GM18505 (cell line): ENCODE results near the gene ACTL7A.

ENCODE experiments used
- ATAC-seq: cut with Tn5 transposase; IDR thresholded peaks from one replicate; pipeline ENCODE4 v1.9.1; 2021; ENCODE audit not compliant: unreplicated experiment
- POLR2A ChIP-seq: IDR thresholded peaks from 4 replicates; pipeline ENCODE4 v1.6.1; 2011; ENCODE audit warnings: borderline replicate concordance; ENCODE audit not compliant: insufficient read depth, insufficient read length; ENCODE audit errors: extremely low read depth

The ACTL7A gene

DNA sequence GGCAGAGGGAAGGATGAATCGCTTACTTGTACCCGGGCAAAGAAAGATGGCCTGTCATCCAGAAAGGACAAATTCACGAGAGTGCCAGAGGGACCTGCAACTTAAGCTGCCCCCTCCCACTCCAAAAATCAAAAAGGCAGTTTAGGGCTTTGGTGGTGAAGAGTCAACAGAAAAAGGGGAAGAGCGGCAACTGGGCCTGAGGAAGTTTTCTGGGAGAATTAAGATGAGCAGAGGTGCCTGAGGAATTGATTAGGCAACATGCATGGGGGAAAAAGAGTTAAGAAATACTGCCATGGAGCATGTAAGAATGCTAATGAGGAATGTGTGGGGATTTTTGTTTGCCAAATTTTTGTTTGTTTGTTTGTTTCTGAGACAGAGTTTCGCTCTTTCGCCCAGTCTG lies 4.5 kb upstream of the ACTL7A start:
- ATAC-seq, result no peak
- no peak for TF ChIP-seq POLR2A

DNA sequence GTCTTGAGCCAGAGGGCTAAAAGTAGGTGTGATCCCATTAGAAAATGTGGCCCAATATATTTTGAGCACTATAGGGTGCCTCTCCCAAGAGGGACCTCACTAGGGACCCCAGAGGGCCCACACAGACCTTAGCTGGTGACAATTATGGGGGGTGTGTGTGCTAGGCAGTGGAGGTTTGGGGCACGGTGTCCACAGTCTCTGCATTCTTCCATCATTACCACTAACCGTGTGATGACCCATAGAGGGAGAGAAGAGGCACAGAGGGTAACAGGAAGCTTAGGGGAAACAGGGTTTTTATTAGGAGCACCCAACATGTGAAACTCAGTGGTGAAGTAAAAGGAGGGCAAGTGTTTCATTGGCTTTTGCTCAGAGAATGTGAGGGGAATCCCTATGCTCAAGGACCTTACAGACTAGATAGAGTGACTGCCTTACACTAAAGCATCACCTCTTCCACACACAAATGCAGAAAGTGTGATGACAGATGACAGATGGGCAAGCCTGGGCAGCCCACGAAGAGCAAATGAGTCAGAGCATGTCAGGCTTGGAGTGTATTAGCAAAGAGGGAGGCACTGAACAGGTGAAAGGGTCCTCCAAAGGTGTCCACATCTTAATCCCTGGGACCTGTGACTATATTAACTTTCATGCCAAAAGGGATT lies 2.5 kb upstream of the ACTL7A start:
- TF ChIP-seq POLR2A, result no peak
- no peak for ATAC-seq

DNA sequence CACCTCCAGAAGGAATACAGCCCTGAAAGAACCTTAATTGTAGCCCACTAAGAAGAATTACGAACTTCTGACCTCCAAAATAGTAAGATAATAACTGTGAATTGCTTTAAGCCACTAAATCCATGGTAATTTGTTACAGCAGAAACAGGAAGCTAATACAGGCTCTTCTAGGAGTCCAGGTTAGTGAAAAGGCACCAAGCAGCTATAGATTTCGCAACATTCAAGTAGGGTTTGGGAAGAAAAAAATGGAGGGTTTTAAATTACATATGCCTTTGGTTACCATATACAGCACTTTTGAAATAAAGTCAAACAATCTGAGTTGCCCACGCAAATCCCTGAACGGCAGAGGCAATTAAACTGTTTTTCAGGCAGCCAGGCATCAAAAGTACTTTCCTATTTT lies 1.7 kb upstream of the ACTL7A start:
- ATAC-seq, result no peak
- no peak for TF ChIP-seq POLR2A

DNA sequence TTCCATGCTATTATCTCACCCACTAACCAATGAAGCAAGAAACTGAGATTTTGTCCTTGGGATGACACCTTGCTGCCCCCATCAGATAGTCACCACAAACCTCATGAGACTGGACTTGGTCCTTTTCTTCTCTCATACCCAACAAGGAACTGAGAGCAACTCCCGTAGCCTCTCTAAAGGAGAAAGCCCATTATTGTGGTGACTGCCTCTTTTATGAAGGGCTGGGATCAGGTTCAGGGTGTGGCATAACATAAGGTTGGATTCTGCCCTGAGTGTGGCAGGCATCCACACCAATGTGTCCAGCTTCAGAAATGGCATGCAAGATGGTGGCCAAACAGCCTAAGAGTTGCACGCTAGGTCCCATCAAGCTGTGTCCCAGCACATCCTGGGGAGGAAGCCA lies 1.3 kb upstream of the ACTL7A start:
- ATAC-seq, result no peak
- no peak for TF ChIP-seq POLR2A

DNA sequence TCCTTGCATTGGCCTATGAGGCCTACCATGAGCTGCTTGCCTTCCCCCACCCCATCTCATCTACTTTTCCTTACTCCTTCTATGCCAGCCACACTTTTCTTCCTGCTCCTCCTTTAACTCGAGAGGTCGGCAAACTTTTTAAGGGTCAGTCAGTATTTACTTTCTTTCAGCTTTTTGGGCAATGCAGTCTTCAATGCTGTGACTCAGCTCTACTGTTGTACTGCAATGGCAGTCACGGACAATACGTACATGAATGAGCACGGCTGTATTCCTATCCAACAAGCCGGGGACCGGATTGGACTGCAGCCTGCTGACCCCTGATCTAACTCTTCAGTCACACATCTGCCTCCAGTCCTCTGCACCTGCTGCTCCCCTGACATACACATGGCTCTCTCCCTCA lies 602 bp upstream of the ACTL7A start:
- no peak for TF ChIP-seq POLR2A
- ATAC-seq, result no peak

DNA sequence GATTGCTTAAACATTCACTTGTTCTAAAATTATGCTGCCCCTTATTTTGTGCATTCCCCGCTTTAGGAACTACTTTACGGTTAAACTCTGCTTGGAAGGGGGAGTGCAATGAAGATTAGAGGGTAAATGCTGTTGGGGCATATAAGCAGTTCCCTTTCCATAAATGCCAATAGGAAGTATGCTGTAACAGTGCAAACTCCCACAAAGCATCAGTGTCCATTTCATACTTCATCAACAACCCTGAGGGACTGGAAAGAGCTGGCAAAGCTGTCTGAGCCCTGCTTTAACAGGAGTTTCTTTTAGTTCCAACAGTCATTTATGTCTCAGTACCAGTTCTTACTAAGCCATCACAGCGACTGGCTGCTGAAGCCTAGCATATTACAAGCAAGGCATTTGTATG lies 1.8 kb downstream of the ACTL7A start:
- ATAC-seq, result no peak
- no peak for TF ChIP-seq POLR2A

DNA sequence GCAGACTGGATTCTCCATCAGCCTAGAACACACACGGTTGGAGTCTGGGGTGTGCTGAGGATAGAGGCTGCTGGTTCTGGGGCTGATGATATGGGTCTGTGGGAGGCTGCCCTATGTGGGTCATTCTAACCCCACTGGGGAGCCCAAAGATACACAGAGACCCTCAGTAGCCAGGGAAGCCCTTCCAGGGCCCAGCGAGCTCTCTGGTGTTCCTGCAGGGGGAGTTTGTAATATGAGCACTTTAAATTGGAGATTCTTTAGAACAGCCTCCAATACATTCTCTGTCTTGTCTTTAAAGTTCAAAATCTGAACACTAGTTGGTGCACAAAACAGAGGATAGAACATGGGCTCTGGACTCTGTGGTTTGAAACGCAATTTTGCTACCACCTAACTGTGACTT lies 2.4 kb downstream of the ACTL7A start:
- no peak for TF ChIP-seq POLR2A
- no peak for ATAC-seq

DNA sequence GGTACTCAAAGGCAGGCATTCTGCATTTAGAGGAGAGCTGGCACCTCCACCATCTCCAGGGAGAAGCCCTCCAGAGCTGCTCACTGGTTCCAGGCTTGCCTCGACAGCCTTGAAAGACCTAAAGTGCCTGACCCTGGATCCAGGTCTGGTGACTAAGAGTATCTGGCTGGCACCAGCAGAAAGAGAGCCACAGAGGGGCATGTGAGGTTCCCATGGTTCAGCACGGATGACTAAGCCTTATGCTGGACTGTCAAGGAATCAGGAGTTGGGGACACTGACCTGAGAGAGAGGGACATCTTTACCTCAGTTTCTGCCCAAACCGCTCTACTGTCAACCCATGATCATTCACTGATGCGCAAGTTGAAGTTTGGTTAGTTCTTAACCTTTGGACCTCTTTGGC lies 3.0 kb downstream of the ACTL7A start:
- ATAC-seq, result no peak
- no peak for TF ChIP-seq POLR2A

DNA sequence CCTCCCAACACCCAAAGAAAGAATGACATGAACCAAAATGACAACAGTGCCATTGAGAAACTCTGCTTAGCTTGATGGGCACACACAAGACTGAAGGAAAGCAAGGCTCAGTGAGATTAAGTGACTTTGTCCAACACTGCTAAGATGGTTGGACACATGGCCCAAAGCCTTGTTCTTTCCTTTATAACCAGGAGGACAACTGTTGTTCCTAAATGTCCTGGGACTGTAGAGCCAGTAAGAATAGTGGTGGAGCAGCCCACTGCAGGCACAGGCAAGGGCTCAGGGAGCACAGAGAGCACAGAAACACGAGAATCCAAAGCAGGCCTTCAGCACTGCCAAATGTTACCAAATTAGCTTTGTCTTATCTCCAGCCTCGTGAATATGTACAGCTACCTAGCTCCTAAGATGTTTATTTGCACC lies 3.9 kb downstream of the ACTL7A start:
- TF ChIP-seq POLR2A, result no peak
- ATAC-seq, result no peak

DNA sequence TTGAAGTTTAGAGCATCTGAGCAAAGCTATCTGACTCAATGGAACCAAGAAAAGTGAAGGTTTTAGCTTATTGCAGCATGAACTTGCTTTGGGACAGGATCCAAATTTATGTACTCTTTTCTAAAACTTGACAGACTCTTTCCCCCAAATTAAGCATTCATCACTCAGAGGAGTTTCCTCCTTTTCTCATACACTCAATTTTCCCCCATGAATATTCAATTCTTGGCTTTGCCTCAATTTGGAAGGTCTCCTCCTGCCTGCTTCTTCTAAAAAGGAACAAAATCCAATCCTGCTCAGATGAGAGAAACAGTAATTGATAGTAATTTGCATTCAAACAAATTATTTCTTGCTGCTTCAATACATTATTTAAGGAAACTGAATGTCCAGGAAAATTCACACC lies 5.0 kb downstream of the ACTL7A start:
- ATAC-seq, result no peak
- no peak for TF ChIP-seq POLR2A

DNA sequence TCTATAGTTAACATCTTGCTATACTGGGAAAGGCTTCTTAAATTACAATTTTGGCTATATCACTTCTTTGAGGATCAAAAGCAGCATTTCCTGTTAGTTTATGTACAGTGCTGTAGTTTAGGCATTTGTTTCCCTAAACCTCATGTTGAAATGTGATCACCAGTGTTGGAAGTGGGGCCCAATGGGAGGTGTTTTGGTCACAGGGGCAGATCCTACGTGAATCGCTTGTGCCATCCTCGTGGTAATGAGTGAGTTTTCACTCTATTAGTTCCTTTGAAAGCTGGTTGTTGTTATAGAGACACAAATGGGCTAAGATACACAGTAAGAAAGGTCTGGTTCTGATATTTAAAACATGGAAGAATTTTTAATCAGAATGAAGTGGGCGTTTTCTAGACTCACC lies 5.8 kb downstream of the ACTL7A start:
- TF ChIP-seq POLR2A, result no peak

GRCh38 chr9:108869092-108869725 lies 7.1 kb downstream of the ACTL7A start:
- ATAC-seq, result no peak
- no peak for TF ChIP-seq POLR2A

More for the DNA sequence above, 5.8 kb downstream of the ACTL7A start:
- no peak for ATAC-seq

DNA sequence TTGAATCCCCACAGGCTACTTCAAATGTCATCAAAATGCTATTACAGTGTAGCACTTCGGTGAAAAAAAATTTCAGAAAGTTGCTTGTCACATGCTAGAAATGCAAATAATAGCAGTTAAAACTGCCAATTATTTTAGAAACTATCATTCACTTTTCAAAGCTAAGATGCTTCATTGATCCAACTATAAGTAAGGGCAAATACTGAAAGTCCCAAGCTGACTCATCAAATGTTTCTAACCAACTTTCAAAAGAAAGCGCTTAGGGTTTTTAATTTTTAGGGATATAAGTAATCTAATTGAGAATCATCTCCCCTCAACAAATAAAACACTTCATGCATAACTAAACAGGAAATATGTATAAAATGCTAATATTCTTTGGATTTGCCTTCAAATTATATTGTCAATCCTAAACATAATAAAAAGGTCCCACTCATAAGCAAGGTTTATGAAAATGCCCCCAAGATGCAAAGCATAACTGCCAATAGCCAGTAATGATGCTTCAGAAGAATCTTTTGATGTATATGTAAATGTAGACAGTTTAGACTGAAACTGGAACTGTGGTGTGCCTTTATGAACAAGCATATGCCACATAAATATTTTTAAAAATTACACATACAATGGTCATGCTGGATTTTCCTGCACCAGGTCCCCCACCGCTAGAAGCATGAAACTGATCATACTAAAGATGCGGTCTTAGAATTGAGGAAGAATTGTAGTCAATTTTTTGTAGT lies 12.2 kb downstream of the ACTL7A start:
- no peak for ATAC-seq
- no peak for TF ChIP-seq POLR2A

GRCh38 chr9:108876425-108876824 lies 14.4 kb downstream of the ACTL7A start:
- ATAC-seq, result no peak

DNA sequence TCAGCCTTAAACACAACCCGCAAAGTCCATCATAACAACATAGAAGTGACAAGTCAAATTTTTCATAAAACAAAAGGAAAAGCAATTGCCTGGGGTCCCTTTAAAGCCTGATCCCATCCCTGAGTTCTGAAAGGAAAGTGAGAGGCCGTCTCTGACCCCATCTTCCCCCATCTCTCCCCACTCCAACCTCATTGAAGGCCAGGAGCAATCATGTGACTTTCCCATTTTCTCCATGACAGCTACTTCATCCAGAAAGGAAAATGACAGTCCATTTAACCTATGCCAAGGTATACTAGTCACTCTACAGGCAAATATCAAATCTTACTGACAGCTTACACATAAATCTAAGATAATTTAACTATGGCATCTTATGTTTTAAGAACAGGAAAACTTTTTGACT lies 15.5 kb downstream of the ACTL7A start:
- ATAC-seq, result no peak
- TF ChIP-seq POLR2A, result no peak

More at GRCh38 chr9:108876425-108876824, 14.4 kb downstream of the ACTL7A start:
- TF ChIP-seq POLR2A, result no peak

DNA sequence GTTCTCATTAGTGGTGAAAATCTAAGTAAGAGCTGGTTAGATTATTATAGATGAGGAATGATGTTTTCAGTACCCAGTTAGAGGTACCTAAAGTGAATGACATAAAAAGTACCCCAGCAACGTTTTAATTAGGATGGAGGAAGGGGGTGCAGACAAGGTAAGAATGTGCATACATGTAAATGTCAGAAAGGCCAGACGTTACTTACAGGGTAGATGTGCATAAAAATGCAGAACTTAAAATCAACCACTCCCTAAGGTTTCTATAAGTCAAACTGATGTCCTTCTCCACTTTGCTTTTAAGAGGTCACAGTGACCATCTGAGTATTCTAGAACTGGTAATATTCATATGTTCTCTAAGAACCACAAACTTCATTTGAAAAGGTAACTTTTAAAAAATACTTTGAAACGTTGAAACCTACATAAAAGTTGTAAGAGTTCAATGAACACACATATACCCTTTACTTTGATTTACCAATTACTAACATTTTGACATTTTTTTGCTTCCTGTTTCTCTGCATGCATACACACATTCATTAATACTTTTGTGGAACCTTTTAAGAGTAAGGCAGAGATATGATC lies 18.8 kb downstream of the ACTL7A start:
- no peak for TF ChIP-seq POLR2A
- ATAC-seq, result no peak
